ENCODE data around the gene C1S. TPM values are rescaled to one million over a fixed set of nuclear protein-coding genes. Genes with fewer than 3 reads are reported as not detected.
"Not testable (repeated sequence)": the region's sequence is repeated elsewhere in the genome, so short reads cannot be mapped to it uniquely, and the experiment has no call there.

Gene C1S
- 3.3 and 4.1 TPM in 2 replicates for total RNA-seq (2014; rRNA removed; shearing (Covaris generic))

- peak; percentile 74 for DNase-seq (ENCODE audit: low spot score)
- in situ Hi-C loops (cut with HindIII; ENCODE audit: low sequenced_read_pairs): no loop called here
These were observed at the start of gene C1S for GRCh38 chr12:7060353-7060954. Gene C1S (plus strand): TSS chr12:7060718. CDS start chr12:7061913, 1,195 bp downstream.

DNA sequence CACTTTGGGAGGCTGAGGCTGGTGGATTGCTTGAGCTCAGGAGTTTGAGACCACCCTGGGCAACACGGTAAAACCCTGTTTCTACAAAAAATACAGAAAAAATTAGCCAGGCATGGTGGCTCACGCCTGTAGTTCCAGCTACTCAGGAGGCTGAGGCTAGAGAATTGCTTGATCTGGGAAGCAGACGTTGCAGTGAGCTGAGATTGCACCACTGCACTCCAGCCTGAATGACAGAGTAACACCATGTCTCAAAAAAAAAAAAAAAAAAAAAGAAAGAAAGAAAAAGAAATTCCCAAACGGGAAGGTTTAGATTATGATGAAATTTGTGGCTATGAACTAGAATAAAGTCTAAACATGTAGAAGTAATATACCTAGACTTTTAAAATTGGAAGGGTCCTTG is 49.1 kb upstream of the C1S start:
- in situ Hi-C loops (cut with HindIII; ENCODE audit: low sequenced_read_pairs); DNase-seq (ENCODE audit: low spot score): not testable (repeated sequence)

GRCh38 chr12:7012024-7012607 is 48.4 kb upstream of the C1S start:
- in situ Hi-C loops (cut with HindIII; ENCODE audit: low sequenced_read_pairs): no loop called here
- DNase-seq (ENCODE audit: low spot score): peak; percentile 96

- in situ Hi-C loops (cut with HindIII; ENCODE audit: low sequenced_read_pairs): no loop called here
- DNase-seq (ENCODE audit: low spot score): no peak
These were observed 47.4 kb upstream of the C1S start for GRCh38 chr12:7013101-7013500.

- no peak for DNase-seq (ENCODE audit: low spot score)
- in situ Hi-C loops (cut with HindIII; ENCODE audit: low sequenced_read_pairs): no loop called here
These were observed 44.8 kb upstream of the C1S start for GRCh38 chr12:7015555-7016370.

DNA sequence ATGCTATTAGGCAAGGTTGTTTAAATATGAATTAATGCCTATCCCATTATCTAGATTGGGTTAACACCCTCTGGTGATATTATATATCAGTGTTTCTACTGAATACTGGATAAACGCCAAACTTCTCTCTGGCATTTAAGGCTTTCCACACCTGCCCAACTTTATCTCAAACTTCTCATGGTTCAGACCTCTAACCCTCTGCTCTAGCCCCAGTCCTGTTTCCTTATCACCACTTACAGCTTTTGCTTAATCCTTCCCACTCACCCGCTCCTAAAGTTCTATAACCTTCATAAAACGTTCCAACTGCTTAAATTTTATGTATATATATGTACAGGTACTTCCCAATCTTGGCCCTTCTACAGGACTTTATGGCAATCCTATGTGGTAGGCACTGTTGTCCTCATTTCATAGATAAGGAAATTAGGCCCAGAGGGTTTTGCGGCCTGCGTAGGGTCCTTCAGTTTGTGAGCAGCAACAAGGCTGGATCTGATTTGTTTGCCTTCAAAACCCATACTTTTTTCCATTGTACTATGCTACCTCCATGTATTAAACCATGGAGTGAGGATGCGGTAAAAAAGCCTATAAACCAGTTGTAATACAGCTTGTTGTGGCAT is 43.5 kb upstream of the C1S start:
- DNase-seq (ENCODE audit: low spot score): no peak
- in situ Hi-C loops (cut with HindIII; ENCODE audit: low sequenced_read_pairs): no loop called here

GRCh38 chr12:7017870-7018349 is 42.6 kb upstream of the C1S start:
- in situ Hi-C loops (cut with HindIII; ENCODE audit: low sequenced_read_pairs): no loop called here
- peak; percentile 47 for DNase-seq (ENCODE audit: low spot score)

GRCh38 chr12:7018350-7019042 is 42.0 kb upstream of the C1S start, which contains the start of gene LPCAT3:
Gene LPCAT3 (minus strand): TSS chr12:7018476. CDS start chr12:7018424, 52 bp downstream.
- in situ Hi-C loops (cut with HindIII; ENCODE audit: low sequenced_read_pairs): no loop called here
- DNase-seq (ENCODE audit: low spot score): peak; percentile 97

DNA sequence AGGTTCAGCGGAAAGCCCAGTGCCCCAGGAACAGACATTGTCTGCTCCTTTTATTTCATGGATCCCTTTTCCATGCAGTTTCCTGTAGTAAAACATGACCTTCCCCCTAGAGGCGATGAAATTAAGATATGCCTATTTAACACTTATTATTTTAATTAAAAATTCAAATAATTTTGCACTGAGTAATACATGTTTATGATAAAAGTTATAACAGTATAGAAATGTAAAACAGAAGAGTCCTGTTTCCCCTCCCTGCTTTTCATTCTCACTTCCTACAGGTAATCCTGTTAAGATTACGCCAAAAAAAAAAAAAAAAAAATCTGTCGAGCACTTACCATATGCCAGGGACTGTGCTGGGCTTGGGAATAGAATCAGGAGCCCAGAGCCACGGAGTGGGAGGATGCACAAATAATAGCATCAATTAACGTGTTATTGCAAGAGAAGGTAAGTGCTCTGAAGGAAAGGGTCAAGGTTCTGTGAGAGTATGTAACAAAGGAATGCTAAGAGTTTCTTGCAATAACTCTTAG is 41.4 kb upstream of the C1S start:
- in situ Hi-C loops (cut with HindIII; ENCODE audit: low sequenced_read_pairs): no loop called here
- DNase-seq (ENCODE audit: low spot score): peak; percentile 46

GRCh38 chr12:7021956-7022355 is 38.6 kb upstream of the C1S start:
- no peak for DNase-seq (ENCODE audit: low spot score)
- in situ Hi-C loops (cut with HindIII; ENCODE audit: low sequenced_read_pairs): no loop called here

GRCh38 chr12:7023114-7023513 is 37.4 kb upstream of the C1S start:
- in situ Hi-C loops (cut with HindIII; ENCODE audit: low sequenced_read_pairs): no loop called here
- DNase-seq (ENCODE audit: low spot score): no peak

GRCh38 chr12:7026854-7027253 is 33.7 kb upstream of the C1S start:
- in situ Hi-C loops (cut with HindIII; ENCODE audit: low sequenced_read_pairs): no loop called here
- DNase-seq (ENCODE audit: low spot score): no peak

- in situ Hi-C loops (cut with HindIII; ENCODE audit: low sequenced_read_pairs): no loop called here
- DNase-seq (ENCODE audit: low spot score): no peak
These were observed 29.2 kb upstream of the C1S start for GRCh38 chr12:7031306-7031705.

DNA sequence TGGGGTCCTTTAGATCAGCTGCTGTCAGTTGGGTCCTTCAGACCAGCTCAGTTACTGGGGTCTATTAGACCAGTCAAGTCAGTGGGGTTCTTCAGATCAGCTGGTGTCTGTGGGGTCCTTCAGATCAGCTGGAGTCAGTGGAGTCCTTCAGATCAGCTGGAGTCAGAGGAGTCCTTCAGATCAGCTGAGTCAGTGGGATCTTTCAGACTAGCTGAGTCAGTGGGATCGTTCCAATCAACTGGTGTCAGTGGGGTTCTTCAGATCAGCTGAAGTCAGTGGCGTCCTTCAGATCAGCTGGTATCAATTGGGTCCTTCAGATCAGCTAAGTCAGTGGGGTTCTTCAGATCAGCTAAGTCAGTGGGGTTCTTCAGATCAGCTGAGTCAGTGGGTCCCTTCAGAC is 27.5 kb upstream of the C1S start:
- in situ Hi-C loops (cut with HindIII; ENCODE audit: low sequenced_read_pairs): no loop called here
- DNase-seq (ENCODE audit: low spot score): no peak

DNA sequence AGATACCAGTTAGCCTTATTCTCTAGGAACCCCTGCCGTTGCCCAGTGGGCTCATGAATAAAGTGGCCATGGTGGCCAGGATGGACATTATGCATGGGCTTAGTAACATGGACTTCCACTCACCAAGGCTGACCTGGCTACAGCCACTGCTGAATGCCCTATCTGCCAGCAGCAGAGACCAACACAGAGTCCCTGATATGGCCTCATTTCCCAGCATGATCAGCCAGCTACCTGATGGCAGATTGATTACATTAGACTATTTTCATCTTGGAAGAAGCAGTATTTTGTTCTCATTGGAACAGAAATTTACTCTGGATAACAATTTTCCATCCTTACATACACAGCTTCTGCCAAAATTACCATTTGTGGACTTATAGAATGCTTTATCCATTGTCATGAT is 26.1 kb upstream of the C1S start:
- DNase-seq (ENCODE audit: low spot score): no peak
- in situ Hi-C loops (cut with HindIII; ENCODE audit: low sequenced_read_pairs): no loop called here

DNA sequence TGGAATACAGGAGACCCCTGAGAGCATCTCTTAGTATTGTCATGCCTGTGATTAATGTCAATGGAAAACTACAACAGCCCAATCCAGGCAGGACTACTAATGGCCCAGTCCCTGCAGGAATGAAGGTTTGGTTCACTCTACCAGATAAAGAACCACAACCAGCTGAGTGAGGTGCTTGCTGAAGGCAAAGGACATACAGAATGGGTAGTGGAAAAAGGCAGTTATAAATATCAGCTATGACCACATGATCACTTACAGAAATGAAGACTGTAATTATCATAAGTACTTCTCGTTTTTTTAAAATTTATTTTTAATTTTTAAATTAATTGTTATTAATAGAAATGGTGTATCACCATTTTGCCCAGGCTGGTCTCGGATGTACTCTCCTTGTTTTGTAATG is 25.1 kb upstream of the C1S start:
- DNase-seq (ENCODE audit: low spot score): no peak
- in situ Hi-C loops (cut with HindIII; ENCODE audit: low sequenced_read_pairs): no loop called here

- in situ Hi-C loops (cut with HindIII; ENCODE audit: low sequenced_read_pairs): not testable (repeated sequence)
These were observed 23.1 kb upstream of the C1S start for GRCh38 chr12:7037411-7037810.

GRCh38 chr12:7038591-7038990 is 21.9 kb upstream of the C1S start:
- DNase-seq (ENCODE audit: low spot score): no peak
- in situ Hi-C loops (cut with HindIII; ENCODE audit: low sequenced_read_pairs): no loop called here

More at GRCh38 chr12:7037411-7037810, 23.1 kb upstream of the C1S start:
- DNase-seq (ENCODE audit: low spot score): not testable (repeated sequence)

DNA sequence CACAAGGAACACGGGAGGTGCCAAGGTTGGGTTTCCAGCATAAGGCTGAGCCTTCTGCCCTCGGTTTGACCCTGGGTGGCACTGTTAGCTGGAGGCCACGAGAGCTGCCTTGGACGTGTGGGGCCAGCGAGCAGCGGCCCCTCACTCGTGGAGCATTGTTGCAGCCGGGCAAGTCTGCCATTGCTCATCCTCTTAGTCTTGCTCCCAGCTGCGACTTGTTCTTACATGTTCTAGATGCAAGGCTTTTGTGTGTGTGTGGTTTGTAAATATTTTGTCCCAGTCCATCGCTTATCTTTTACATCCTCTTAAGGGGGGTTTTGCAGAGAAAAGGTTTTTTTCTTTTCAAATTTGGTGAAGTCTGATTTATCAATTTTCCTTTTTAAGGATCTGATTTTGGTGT is 21.1 kb upstream of the C1S start:
- in situ Hi-C loops (cut with HindIII; ENCODE audit: low sequenced_read_pairs): no loop called here

More for the DNA sequence above, 21.1 kb upstream of the C1S start:
- DNase-seq (ENCODE audit: low spot score): no peak
